Stimulated activated naive CD8-positive, alpha-beta T cell treated with anti-CD3 and anti-CD28 coated beads, Interleukin-15, Interleukin-2, amounts not matched to agents 100 U/mL and 50 U/mL, for 24 hours (primary cell): ENCODE data around the gene GK2.

ENCODE experiments used
- ATAC-seq: fragments of 150-1000 bp; cut with Tn5 transposase; one replicate; pipeline ENCODE4 v1.10.0; 2021
- DNase-seq: peaks from one replicate; pipeline ENCODE4 v3.0.0; 2021

GK2 gene

DNA sequence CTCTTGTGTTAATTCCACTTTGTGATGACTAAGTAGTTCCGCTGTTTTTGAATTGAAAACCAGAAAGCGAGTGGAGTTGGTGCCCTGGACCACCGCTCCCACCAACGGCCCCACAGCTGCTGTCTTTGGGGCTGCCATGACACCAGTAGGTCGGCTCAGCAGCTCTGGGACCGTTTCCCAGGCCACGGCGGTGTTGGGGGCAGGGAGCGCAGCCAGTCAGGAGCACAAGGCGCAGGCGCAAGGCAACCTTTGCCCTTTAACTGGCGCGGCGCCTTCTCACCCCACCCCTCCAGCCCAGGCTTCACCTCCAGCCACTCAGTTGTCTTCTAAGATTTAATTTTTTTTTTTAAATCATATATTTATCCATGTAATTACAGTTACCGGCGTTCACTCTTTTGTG is at the start of gene GK2:
TSS of gene GK2 (minus strand) at position 166 of the 400 bp plus-strand sequence. CDS start at position 138, 28 bp downstream.
- DNase-seq (no peak), ATAC-seq (no peak)

DNA sequence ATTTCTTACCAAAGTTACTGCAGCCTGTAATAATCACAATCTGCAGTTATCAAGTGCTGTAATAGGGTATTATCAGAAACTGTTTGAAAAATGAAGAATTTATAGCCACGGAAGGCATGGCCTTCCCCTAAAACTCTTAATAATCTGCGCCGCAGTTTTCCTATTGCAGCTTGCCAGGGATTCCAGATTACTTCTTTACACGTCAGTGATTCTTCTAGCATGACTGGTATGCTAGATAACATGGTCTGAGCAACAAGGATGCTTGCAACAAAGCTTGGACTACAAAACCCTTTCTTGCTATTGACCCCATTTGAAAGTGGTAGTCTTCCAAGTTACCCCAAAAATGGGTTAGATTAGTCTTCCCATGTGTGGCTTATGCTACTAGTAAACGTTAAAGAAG is 47.2 kb upstream of the GK2 start:
- ATAC-seq (no peak), DNase-seq (no peak)

DNA sequence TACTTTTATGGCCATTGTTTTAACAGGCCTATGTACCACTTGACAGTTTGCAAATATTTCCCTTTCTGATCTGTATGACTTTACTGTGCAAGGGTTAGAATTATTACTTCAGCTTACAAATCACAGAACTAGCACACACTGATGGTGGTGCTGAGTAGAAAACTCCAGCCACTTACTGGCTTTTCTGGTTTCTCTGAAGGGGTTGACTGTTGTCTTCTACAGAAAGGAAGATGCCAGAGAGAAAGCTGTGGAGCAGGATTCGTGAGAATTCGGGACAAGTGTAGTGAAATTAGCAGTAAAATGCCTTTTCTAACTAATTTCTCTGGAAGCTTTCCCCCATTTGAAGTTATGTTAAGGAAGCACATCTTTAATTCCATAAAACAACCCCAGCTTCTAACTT is 46.6 kb upstream of the GK2 start:
- ATAC-seq (no peak), DNase-seq (no peak)

DNA sequence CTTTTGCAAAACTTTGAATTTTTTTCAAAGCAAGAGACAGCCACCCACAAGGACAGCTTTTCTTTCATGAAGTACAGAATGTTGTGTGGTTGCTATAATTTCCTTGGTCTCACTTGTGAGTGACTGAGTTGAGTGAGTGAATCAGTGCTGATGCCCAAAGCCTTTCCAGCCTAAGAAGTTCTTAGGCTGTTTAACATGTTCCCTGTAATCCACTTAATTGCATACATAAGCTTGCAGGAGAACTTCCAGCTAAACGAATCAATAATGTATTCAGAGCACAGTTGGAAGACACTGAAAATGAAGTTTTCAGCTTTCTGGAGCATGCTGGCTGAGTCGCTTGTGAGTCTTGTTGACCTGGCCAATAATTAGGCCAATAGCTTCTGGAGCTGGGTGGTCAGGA is 42.0 kb upstream of the GK2 start:
- ATAC-seq: no peak
- no peak for DNase-seq

DNA sequence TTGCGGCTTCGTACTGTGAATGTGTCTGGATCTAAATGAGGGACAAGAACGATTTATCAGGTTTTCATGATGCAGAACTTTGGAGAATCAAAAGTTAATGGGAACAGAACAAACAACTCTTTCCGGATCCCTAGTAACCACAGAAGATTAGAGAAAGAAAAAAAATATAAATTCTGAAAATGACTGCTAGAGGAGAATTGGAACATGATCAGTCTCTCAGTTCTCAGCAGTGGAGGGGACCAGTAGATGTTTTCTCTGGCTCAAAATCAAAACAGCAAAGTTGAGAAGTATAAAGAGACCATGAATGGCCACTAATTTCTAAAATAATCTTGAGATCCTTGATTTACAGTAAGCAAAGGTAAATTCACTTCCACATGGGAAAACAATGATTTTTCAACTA is 38.1 kb upstream of the GK2 start:
- ATAC-seq: no peak
- no peak for DNase-seq

DNA sequence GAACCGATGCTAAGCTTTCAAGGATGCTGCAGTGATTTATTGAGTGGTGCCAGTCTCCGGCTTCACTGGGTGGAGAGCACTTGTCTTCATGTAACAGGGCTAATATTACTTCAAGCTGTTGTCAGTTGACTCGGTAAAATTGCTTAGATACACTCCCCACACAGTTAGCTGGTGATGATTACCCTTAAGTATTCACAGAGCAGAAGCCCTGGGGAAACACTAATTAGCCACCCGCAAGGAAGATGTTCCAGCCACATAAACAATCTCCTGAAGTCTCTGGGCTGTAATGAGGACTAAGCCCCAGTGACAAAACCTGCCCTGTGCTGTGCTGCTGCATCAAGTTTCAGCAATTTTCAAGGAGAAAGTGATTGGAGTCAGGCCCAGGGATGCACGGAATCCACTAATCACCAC is 37.3 kb upstream of the GK2 start:
- DNase-seq (no peak), ATAC-seq (no peak)

DNA sequence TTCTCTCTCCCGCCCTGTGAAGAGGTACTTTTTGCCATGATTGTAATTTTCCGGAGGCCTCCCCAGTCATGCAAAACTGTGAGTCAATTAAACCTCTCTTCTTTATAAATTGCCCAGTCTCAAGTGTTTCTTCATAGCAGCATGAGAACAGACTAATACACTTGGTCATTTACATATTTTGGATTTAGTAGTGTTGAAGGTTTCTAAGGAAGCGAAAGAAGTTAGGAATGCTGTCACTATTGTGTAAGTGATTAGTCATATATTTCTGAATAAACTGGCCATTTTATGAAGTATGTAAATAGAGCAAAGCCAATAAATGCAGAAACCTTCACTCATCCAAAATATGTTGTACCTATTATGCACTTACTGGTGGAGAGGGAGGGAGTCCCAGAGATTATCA is 34.4 kb upstream of the GK2 start:
- DNase-seq: no peak
- ATAC-seq: no peak

DNA sequence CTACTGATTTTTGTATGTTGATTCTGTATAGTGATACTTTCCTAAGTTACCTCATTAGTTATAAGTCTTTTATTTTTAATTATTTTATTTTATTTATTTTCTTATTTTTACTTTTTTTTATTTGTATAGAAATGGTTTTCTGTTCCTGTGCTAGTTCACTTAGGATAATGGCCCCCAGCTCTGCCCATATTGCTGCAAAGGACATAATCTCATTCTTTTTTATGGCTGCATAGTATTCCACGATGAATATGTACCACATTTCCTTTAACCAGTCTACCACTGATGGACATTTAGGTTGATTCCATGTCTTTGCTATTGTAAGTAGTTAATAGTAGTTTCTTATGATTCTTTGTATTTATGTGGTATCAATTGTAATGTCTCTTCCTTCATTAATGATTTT is 31.5 kb upstream of the GK2 start:
- DNase-seq (no peak), ATAC-seq (no peak)

DNA sequence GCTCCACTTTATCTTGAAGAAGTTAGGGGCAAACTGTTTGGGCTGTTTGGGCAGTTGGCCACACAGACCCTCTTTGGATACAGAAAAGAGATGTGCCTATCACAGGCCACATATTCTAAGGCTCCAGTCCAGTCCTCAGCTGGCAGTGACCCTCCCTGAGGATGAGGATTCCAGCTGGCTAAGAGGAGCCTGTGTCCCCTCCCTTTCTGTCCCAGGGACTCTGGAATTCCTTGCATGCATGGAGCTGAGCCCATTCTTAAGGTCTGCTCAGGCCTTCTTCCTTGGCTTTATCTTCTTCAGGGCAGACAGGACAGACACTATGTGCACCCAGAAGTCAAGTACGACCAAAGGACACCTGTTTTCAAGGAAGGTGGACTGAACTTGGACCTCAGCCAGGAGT is 23.8 kb upstream of the GK2 start:
- no peak for ATAC-seq

DNA sequence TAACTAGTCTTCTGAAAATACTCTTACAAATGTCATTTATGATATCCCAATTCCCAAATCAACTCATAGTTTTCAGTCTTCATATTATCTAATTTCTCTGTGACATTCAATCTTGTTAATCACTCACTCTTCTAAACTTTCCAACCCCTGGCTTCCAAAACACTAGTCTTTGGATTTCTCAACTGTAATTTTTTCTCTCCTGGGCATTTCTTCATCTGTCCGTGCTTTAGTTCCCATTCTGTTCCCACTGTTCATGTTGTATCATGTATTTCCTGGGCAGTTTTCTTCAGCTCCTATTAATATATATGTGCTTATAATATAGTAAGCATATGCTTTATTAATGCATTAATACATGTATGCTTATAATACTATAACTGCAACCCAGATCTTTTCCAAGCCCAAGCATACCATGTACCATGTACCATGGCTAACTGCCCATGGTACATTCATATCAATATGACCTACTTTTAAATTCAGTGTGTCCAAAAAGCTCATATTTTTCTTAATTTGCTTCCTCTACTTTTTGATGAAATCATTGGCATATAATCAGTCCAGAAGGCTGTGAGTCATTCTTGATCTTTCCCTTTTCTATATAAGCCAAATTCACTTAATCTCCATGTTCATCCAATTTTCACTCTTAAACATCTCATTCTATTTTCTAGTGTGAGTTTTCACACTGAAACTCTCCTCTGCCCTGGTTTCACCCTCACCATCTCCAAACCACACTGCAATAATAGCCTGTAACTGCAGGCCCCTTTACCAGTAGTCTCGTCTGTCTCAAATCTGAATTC is 21.3 kb upstream of the GK2 start:
- DNase-seq (no peak), ATAC-seq (no peak)

More for the DNA sequence above, 23.8 kb upstream of the GK2 start:
- no peak for DNase-seq

DNA sequence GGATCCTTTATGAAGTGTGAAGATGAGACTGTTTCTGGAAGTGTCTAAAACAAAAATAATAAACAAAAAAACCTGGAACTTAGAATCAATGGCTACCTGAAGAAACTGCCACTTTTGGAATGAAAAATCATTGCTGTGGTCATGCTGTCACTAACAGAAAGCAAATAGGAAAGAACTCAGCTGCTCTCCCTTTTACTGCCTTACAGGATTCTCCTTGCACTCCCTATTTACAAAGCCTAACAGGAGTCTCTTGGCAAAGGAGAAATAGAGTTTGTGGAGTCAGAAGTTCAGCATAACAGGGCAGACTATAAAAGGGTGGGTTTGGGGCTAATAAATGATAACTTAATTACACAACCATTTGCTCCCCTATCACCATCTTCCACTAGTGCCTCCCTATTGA is 19.0 kb upstream of the GK2 start:
- no peak for ATAC-seq
- DNase-seq: no peak

DNA sequence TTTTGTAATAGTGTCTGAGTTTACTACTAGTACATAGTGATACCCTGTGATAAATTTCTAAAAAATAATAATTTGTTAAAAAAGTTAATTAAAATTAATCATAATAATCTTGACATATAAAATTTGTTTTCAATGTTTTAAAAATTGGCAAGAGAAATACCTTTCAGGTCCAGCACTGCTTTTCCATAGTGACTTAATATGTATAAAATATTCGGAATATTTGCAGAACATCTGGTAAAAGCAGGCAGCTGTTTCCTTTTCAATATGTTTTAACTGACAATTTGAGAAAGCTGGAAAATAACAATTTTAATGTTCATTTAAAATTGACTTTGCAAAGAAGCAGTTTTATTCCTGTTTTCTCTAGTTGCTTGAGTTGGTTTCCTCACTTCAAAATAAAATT is 17.6 kb upstream of the GK2 start:
- DNase-seq (no peak), ATAC-seq (no peak)

DNA sequence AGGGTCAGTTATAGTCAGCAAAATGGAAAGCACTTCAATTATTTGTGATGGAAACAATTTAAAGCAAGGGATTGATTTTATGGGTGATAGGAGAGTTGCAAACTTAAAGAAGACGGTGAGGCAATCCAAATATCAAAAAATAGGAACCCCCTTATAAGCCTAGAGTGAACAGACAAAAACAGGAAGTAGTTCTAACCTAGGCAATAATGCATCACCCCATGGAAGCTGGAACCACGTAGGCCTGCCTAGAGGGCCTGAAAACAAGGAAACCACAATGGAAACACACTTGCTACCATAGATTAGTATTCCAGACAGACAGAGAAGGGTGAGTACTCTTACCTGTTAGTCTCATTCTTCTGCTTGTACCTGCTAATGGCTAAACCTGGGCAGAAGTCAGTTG is 13.5 kb upstream of the GK2 start:
- ATAC-seq (no peak), DNase-seq (no peak)

DNA sequence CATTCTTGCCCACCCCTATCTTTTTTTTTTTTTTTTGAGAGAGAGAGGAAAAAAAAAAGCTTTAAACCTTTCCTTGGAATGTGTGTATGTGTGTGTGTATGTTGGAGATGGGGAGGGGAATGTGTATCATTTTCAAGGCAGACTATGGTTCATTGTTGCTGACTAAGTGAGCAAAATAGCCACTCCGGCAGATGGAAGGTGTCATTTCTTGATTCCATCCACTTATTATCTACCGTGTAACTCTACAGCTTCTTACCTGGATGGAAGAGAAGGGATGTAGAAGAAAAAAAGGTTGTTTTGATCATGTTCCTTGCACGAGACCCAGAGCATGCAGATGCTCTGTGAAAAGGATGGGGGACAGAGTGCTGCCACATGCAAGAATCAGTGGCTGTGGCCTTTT is 5.9 kb upstream of the GK2 start:
- ATAC-seq: no peak

DNA sequence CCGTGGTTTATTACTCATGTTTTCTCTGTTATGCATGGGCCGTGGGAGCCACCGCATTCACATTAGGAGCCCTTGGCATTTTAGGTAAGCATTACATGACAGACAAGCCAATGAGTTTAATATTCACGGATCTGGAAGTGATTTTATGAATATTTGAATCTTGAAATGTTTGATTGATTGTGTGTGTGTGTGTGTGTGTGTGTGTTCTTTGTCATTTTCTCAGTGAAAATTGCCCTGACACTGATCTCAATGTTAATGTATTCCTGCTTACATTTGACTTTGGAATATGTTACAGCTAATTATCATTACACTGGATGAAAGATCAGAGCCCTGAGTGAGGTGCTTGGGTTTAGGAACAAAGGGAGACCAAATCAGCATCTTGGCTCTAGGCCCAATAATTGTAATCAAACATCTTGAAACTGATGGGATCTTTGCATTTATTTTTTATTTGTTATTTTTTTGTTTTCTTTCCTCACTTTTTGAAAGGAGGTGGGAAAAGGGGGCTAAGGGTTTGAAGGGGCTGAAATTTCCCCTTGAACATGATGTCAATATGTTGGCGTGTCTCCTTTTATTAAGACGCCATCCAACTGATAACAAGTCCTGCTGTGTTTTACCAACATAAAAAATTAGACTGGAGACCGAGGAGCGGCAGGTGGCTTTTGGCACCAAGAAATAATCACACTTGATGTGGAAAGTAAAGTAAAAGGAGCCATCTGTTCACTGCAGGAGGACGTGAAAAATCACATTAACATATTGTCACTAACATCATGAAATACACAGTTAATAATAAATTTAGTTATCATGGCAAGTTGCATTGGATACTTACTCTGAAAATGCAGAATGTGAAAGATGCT is 5.2 kb upstream of the GK2 start:
- ATAC-seq: no peak
- no peak for DNase-seq

More for the DNA sequence above, 5.9 kb upstream of the GK2 start:
- DNase-seq: no peak

DNA sequence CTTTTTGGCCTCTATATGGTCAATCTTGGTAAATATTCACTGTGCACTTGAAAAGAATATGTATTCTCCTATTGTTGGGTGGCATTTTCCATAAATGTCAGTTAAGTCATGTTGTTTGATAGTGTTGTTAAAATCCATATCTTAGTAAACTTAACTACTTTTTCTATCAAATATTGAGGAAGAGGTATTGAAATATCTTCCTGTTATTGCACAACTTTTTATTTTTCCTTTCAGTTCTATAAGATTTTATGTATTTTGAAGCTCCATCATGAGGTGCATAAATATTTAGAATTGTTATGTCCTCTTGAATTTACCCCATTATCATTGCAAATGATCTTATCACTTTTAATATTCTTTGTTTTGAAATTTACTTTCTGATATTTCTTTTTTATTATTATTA is 3.4 kb downstream of the GK2 start:
- DNase-seq (no peak), ATAC-seq (no peak)

DNA sequence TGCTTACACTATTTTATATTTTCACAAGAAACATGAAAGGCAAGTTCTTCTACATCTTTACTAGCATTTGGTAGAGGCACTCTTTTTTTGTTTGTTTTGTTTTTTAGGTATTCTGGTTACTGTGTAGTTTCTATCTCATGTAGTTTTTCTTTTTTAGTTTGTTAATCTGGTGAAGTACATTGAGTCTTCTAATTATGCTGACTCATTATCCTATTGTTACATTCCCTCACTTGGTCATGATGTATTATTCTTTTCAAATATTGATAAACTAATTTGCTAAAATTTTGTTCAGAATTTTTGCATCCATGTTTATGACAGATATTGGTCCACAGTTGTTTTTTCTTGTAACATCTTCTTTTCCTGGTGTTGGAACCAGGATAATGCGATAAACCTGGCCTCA is 4.7 kb downstream of the GK2 start:
- DNase-seq (no peak), ATAC-seq (no peak)

DNA sequence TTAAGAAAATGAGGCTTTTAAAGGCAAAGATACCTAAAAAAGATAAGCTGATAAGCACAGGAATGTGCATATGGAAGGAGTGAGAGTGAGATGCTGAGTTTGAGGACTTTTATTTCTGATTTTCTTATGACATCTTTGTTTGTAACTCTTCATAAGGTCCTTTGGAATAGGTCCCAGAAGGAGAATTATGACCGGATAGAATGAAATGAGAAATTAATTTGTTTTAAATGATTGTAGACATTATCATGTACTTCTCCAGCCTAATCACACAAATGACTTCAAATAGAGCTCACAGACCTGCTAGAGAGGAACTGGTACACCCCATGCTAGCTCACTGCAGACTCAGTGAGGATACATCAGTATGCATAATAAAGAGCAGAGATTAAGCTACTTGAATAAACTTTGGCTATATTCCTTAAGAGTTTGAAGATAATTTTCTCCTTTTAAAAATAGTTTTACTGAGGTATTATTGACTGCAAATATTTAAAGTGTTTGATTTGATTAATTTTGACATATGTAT is 5.6 kb downstream of the GK2 start:
- ATAC-seq: no peak

DNA sequence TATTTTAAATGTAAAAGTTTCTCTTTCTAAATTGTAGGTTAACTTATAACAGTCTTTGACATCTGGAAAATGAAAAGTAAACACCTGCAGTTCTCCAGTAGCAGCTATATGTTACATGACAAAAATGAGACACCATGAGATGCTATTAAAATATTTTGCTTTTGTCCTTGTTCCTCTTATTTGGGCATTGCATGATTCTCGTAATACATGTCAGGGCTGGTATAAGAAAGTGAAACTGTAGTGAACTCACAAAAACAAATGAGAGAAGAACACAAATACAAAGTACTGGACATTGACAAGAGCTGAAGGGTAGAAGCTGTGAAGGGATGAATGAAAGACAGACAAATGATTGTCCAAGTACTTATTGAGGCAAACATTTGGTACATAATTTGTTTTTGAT is 9.0 kb downstream of the GK2 start:
- ATAC-seq: no peak
- DNase-seq: no peak

More for the DNA sequence above, 5.6 kb downstream of the GK2 start:
- DNase-seq: no peak

DNA sequence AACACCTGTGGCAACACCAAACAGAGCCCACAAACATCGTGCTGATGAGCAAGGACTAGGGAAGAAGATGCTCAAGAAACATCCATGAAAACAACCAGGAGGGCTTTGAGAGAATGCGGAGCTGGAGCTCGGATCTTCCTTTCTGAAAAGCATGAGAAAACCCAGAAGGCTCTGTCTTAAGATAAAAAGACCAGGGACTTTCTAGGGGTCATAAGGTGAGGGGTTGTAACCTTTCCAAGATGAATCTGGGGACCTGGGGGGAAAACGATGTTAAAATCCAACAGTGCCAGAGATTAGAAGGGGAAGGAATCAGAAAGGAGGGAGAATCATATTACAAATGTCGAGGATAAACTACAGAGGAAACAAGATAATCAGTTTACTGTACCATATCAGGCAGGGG is 10.1 kb downstream of the GK2 start:
- ATAC-seq: no peak
- no peak for DNase-seq

DNA sequence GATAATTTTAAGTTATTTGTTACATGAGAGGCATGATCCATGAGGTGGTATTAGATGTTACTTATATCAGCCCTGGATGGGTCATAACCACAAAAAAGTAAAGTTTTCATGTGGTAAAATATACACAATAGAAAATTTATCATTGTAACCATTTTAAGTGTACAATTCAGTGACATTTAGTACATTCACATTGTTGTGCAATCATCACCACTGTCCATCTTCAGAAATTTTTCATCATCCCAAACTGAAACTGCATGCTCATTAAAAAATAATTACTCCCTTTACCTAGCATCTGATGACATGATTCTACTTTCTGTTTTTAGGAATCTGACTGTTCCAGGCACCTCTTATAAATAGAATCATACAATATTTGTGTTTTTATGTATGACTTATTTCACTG is 11.2 kb downstream of the GK2 start:
- ATAC-seq (no peak), DNase-seq (no peak)

DNA sequence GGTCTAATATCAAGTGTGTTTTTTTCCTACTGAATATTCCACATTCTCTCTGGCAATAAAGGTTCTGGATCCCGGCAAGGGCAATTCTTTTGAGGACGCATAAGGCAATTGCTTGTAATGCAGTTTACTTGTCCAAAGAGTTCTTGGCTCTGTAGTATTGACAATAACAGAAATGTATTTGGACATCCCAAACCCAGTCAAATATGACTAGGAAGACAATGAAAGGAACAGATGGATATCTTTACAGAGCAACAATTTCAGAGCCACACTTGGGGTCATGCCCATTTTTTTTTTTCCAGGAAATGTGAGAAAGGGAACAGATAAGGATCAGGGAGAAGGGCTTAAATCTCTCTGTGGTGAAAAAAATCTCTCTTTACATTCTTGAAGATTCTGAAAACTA is 12.2 kb downstream of the GK2 start:
- ATAC-seq (no peak), DNase-seq (no peak)

DNA sequence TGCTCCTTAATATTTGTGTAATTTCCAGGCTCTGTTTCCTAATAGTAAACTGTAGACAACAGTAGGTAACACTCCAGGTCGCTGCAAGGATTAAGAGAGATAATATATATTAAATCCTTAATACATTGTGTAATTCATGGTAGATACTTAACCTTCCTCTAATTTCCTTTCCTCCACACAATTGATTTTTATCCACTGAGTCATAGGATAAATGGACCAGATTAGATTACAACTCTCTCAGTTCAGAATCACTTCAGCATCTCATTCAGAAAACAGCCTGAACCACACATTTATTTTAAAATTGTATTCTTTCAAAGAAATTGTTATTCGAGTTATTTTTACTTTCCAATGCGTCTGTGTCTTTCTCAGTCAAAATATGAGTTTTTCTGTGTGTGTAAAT is 17.1 kb downstream of the GK2 start:
- ATAC-seq (no peak), DNase-seq (no peak)
